ENCODE measurements around the gene HBD.

HBD gene

GRCh38 chr11:5235364-5236095, 1.2 kb upstream of the HBD start:
- DNase-seq (ENCODE audit: insufficient read length, low spot score) (no peak), FAIRE-seq (no peak)

GRCh38 chr11:5233307-5233706, 976 bp downstream of the HBD start:
- FAIRE-seq (no peak), DNase-seq (ENCODE audit: insufficient read length, low spot score) (no peak)

GRCh38 chr11:5232821-5233220, 1.5 kb downstream of the HBD start:
- no peak for DNase-seq (ENCODE audit: insufficient read length, low spot score)
- FAIRE-seq: no peak

GRCh38 chr11:5232176-5232575, 2.1 kb downstream of the HBD start:
- FAIRE-seq (no peak), DNase-seq (ENCODE audit: insufficient read length, low spot score) (no peak)

GRCh38 chr11:5231111-5231510, 3.2 kb downstream of the HBD start:
- DNase-seq (ENCODE audit: insufficient read length, low spot score) (no peak), FAIRE-seq (no peak)

- no peak for DNase-seq (ENCODE audit: insufficient read length, low spot score)
- FAIRE-seq: no peak
These were observed 4.0 kb downstream of the HBD start for GRCh38 chr11:5230266-5230665.

- no peak for DNase-seq (ENCODE audit: insufficient read length, low spot score)
- no peak for FAIRE-seq
These were observed 4.5 kb downstream of the HBD start for GRCh38 chr11:5229796-5230195.

- FAIRE-seq (no peak), DNase-seq (ENCODE audit: insufficient read length, low spot score) (no peak)
These were observed 4.9 kb downstream of the HBD start for GRCh38 chr11:5229356-5229755.

- DNase-seq (ENCODE audit: insufficient read length, low spot score) (no peak), FAIRE-seq (no peak)
These were observed 6.2 kb downstream of the HBD start for GRCh38 chr11:5228124-5228523.

- DNase-seq (ENCODE audit: insufficient read length, low spot score): no peak
- FAIRE-seq: no peak
These were observed 6.6 kb downstream of the HBD start for GRCh38 chr11:5227681-5228080.

GRCh38 chr11:5226732-5227310, 7.5 kb downstream of the HBD start, which contains the start of gene HBB:
Gene HBB (minus strand): TSS chr11:5227071. CDS start chr11:5227021, 50 bp downstream.
- DNase-seq (ENCODE audit: insufficient read length, low spot score) (no peak), FAIRE-seq (no peak)

GRCh38 chr11:5225480-5225871, 8.8 kb downstream of the HBD start:
- no peak for FAIRE-seq
- DNase-seq (ENCODE audit: insufficient read length, low spot score): no peak

- FAIRE-seq (no peak), DNase-seq (ENCODE audit: insufficient read length, low spot score) (no peak)
These were observed 9.5 kb downstream of the HBD start for GRCh38 chr11:5224538-5225479.

- FAIRE-seq (no peak), DNase-seq (ENCODE audit: insufficient read length, low spot score) (no peak)
These were observed 10.6 kb downstream of the HBD start for GRCh38 chr11:5223686-5224085.

GRCh38 chr11:5223146-5223545, 11.1 kb downstream of the HBD start:
- DNase-seq (ENCODE audit: insufficient read length, low spot score): no peak
- no peak for FAIRE-seq

GRCh38 chr11:5210376-5210885, 23.9 kb downstream of the HBD start:
- FAIRE-seq (no peak), DNase-seq (ENCODE audit: insufficient read length, low spot score) (no peak)

- DNase-seq (ENCODE audit: insufficient read length, low spot score): peak; percentile 48
- peak; percentile 77 for FAIRE-seq
These were observed 29.5 kb downstream of the HBD start for GRCh38 chr11:5204787-5205186.

- no peak for FAIRE-seq
- DNase-seq (ENCODE audit: insufficient read length, low spot score): no peak
These were observed 30.9 kb downstream of the HBD start for GRCh38 chr11:5203366-5203765.

- FAIRE-seq (no peak), DNase-seq (ENCODE audit: insufficient read length, low spot score) (no peak)
These were observed 33.7 kb downstream of the HBD start, which contains the start of gene OR51V1 for GRCh38 chr11:5200582-5200981. Gene OR51V1 (minus strand): TSS chr11:5200682. CDS start chr11:5200682, 0 bp downstream.

- FAIRE-seq (no peak), DNase-seq (ENCODE audit: insufficient read length, low spot score) (no peak)
These were observed 36.0 kb downstream of the HBD start for GRCh38 chr11:5198285-5198684.

GRCh38 chr11:5197536-5197935, 36.7 kb downstream of the HBD start:
- no peak for FAIRE-seq
- no peak for DNase-seq (ENCODE audit: insufficient read length, low spot score)
